Measurements from ENCODE around the gene CCNQ.

- TF ChIP-seq CTCF (IDR thresholded peaks at IDR 0.05; ENCODE audit: low read depth, low read length, poor library complexity, severe bottlenecking) (no peak), EZH2phosphoT487 (IDR thresholded peaks at IDR 0.05; ENCODE audit: borderline replicate concordance, low read length) (no peak)
These were observed 45.6 kb upstream of the CCNQ start for GRCh38 chrX:153644356-153645125.

Data from DOHH2 (cell line).